GM12864 (cell line): ENCODE measurements around the gene KIAA1755.

Source experiments
- DNase-seq: peaks from one replicate; pipeline ENCODE4 v3.0.0-alpha.2; 2011; ENCODE audit warnings: low read depth
- H3K4me3 ChIP-seq: 2 replicates; pipeline ENCODE4 v1.5.1; 2011; ENCODE audit warnings: mild to moderate bottlenecking, low read depth, low read length, control low read depth
- TF ChIP-seq, protein P1 (sequence below): IDR thresholded peaks from 2 replicates; pipeline ENCODE4 v1.5.1; 2011; ENCODE audit warnings: low read depth, mild to moderate bottlenecking, moderate library complexity, low read length, control low read depth, inconsistent platforms; ENCODE audit errors: missing control alignments

KIAA1755 gene

DNA sequence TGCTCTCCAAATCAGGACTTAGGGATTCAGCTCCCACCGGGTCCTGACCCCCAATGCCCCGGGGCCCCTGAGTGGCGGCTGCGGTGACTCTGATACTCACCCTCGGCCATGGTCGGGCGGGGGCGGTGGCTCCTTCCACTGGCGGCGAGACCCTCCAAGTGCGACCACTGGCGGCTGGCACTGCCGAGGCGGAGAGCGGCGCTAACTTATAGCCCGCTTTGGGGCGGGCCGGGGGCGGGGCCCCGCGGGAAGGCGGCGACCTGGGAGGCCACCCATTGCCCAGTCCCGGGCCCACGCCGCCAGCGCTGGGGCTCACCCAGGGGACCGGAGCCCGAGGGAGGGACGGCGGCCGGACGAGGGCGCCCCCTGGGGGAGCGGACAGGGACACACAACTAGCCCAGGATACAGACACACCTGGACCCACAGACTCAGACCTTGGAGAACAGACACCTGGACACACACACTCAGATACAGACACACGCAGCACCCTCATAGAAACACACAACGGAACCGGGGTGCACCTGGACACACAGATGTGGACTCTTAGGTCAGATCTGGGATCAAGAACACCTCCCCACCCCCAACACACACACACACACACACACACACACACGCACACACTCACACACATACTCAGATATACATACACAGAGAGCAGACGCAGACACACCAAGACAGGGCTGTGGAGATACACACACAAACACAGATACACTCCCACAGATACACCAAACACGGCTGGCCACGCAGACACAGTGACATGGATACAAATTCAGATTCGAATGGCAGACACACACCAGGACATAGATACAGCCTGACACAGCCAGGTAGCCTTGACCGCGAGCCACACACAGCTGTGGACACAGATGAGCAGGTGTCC lies 95.2 kb downstream of the KIAA1755 start, which contains the start of gene TGM2:
TSS of gene TGM2 (minus strand) at position 182 of the 877 bp plus-strand sequence. CDS start at position 110, 72 bp downstream.
- TF ChIP-seq, protein P1, sequence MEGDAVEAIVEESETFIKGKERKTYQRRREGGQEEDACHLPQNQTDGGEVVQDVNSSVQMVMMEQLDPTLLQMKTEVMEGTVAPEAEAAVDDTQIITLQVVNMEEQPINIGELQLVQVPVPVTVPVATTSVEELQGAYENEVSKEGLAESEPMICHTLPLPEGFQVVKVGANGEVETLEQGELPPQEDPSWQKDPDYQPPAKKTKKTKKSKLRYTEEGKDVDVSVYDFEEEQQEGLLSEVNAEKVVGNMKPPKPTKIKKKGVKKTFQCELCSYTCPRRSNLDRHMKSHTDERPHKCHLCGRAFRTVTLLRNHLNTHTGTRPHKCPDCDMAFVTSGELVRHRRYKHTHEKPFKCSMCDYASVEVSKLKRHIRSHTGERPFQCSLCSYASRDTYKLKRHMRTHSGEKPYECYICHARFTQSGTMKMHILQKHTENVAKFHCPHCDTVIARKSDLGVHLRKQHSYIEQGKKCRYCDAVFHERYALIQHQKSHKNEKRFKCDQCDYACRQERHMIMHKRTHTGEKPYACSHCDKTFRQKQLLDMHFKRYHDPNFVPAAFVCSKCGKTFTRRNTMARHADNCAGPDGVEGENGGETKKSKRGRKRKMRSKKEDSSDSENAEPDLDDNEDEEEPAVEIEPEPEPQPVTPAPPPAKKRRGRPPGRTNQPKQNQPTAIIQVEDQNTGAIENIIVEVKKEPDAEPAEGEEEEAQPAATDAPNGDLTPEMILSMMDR, result peak; percentile 86
- H3K4me3 ChIP-seq, result peak within 1 kb of the TSS; percentile 34
- no peak for DNase-seq

DNA sequence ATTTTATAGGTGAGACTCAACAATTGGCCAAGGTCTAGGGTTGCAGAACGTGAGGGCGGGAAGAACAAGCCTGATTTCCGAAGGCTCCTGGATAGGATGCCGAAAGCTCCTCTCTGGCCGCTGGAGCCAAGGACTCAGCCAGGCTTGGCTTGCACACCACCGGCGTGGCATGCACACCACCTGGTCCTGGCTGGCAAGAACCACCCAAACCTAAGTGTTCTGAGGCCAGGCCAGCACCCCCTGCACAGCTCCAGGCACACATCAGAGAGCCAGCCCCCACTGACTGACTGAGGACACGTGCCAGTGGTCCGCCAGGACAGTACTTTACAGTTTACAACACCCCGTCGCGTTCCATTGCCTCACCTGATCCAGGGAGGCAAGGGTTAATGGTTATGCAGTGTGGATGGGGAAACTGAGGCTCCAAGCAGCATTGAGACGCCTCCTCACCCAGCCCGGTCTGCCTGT lies 95.9 kb downstream of the KIAA1755 start:
- peak overlapping the region; percentile 34 for H3K4me3 ChIP-seq
- no peak for DNase-seq
- TF ChIP-seq, protein P1, result no peak

DNA sequence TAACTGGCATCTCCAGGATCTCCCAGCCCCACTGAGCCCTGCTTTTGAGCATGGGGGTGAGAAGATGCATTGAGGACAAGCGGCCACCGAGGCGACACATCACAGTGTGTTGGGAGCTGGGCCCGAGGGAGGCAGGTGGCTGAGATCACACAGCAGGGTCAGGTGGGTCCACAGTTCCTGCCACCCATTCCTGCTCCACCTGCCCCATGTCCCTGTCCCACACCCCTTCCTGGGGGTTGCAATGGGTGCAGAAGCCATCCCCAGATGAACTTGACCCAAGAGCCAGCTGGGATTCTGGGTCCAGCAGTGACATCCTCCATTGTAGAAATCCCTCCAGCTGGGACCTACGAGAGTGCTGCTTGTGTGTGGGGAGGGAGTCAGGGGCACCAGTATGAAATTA lies 96.5 kb downstream of the KIAA1755 start:
- H3K4me3 ChIP-seq, result no peak overlapping the region
- TF ChIP-seq, protein P1, result no peak
- no peak for DNase-seq

DNA sequence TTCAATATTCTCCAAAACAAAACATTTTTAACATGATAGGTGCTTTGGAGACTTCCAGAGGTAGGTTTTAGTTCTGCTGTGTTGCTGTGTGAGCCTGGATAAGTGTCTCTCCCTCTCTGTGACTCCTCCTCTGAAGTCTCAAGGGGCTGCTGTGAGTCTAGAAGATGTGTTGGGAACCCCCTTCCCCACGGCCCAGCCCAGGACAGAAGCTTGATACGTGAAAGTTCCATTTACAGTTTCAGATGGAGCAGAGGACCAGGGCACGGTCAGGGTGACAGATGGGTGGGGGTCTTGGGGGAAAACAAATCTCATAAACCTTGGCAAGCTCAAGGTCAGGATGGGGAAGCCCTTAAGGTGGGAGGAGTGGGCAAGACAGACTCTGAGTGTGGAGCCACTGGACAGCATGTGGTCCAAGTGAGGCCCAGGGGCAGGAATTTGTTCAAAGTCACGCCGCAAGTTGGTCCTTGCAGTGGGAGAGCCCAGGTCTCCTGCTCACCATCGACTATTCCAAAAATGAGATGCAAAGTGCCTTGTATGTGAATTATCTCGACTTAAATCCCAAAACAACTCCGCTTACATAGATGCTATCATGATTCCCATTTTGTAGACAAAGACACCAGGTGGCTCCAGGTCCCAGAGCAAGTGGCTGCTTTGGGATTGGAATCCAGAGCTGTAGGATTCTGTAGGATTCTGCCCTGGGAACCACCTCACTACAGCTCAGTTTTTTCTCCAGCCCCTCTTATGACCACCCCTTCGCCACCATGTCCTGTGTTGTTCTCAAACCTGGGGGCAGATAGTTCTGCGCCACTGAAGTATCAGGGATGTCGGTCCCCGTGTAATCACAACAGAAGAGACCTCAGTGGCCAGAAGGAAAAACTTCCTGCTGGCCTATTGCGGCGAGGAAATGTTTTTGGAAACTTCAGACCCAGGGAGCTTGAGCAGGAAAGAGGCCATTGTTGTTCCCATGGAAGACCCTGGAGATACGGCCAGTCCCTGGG lies 97.4 kb downstream of the KIAA1755 start:
- TF ChIP-seq, protein P1, result no peak
- no peak for DNase-seq

DNA sequence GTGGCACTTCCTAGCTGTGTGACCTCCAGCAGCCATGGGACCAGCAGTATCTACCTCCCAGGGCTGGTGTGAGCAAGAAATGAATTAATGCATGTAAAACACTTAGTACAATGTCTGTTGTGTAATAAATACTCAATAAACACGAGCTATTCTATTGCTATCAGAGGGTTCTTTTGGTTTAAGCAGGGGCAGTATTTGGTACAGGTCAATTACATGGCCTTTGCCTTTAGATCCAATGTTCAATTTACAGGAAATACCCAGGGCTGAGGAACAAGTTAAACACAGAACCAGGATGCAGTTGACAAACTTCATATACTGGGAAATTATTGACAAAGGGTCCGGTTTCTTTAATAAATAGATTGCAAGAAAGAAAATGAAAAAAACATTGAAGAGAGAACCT lies 98.4 kb downstream of the KIAA1755 start:
- no peak for DNase-seq
- TF ChIP-seq, protein P1, result no peak
- no peak overlapping the region for H3K4me3 ChIP-seq

More for the DNA sequence above, 97.4 kb downstream of the KIAA1755 start:
- no peak overlapping the region for H3K4me3 ChIP-seq

DNA sequence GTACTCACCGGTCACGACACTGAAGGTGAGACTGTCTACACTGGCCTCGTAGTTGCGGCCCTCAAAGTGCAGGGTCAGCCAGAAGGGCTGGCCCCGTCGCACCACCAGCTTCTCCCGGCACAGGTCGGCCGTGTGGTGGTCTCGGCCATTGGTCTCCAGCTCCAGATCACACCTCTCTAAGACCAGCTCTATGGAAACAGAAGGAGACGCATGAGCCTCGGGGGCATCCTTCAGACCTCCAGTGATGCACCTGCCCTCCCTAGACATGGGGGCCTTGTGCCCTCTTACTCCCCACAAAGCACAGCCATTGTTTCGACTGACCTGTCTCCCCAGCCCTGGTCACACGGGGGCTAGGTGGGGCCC lies 99.1 kb downstream of the KIAA1755 start:
- H3K4me3 ChIP-seq, result no peak overlapping the region
- no peak for DNase-seq
- TF ChIP-seq, protein P1, result no peak
